HepG2 (cell line): ENCODE data around the gene GJE1. TPM values are rescaled to one million over a fixed set of nuclear protein-coding genes. Genes with fewer than 3 reads are reported as not detected.
A peak's percentile ranks its signal among the peaks of the same experiment; 100 is the strongest.

ENCODE experiments used
- ARNT ChIP-seq: fragments of 450-650 bp; IDR thresholded peaks from 2 replicates; pipeline ENCODE4 v1.6.1; 2017
- CBX1 ChIP-seq: IDR thresholded peaks from one replicate; pipeline ENCODE4 v1.6.1; 2016; ENCODE audit warnings: antibody characterized with exemption, low read depth
- EED ChIP-seq: sonication (generic); formaldehyde crosslinking; IDR thresholded peaks from 2 replicates; pipeline ENCODE4 v1.5.0; 2020; ENCODE audit warnings: mild to moderate bottlenecking, missing genetic modification reagents
- HMG20A ChIP-seq: IDR thresholded peaks from 2 replicates; pipeline ENCODE4 v1.6.1; 2016; ENCODE audit warnings: borderline replicate concordance
- HNRNPLL ChIP-seq: fragments of 200-400 bp; formaldehyde crosslinking; IDR thresholded peaks from 2 replicates; pipeline ENCODE4 v1.6.1; 2017; ENCODE audit warnings: mild to moderate bottlenecking, low read depth, low read length; ENCODE audit not compliant: poor library complexity, severe bottlenecking
- NR2F1 ChIP-seq, 2 experiments: fragments of 450-650 bp in 1 of 2; formaldehyde crosslinking in 1 of 2; IDR thresholded peaks; 2 replicates each; pipeline versions ENCODE4 v1.5.0 to v1.6.1; 2016 to 2020; ENCODE audit warnings: mild to moderate bottlenecking in 1 of 2, missing compliant biosample characterization in 1 of 2, missing genetic modification reagents in 1 of 2, moderate library complexity in 1 of 2
- PCBP1 ChIP-seq: fragments of 200-400 bp; formaldehyde crosslinking; IDR thresholded peaks from 2 replicates; pipeline ENCODE4 v1.6.1; 2017; ENCODE audit warnings: mild to moderate bottlenecking, low read depth, low read length, borderline replicate concordance
- ZBTB2 ChIP-seq: sonication (generic); formaldehyde crosslinking; IDR thresholded peaks from 2 replicates; pipeline ENCODE4 v1.8.0; 2022; ENCODE audit warnings: low read depth, missing genetic modification reagents
- ZBTB21 ChIP-seq: sonication (generic); formaldehyde crosslinking; IDR thresholded peaks from 2 replicates; pipeline ENCODE4 v1.4.0; 2020; ENCODE audit warnings: missing genetic modification reagents
- ZBTB3 ChIP-seq: sonication (generic); formaldehyde crosslinking; IDR thresholded peaks from 2 replicates; pipeline ENCODE4 v1.4.0; 2020; ENCODE audit warnings: low read depth, mild to moderate bottlenecking, moderate library complexity, missing genetic modification reagents, borderline replicate concordance
- ZNF142 ChIP-seq: sonication (generic); formaldehyde crosslinking; IDR thresholded peaks from 2 replicates; pipeline ENCODE4 v1.4.0; 2020; ENCODE audit warnings: missing genetic modification reagents
- ZNF326 ChIP-seq: sonication (generic); formaldehyde crosslinking; IDR thresholded peaks from 2 replicates; pipeline ENCODE4 v1.4.0; 2020; ENCODE audit warnings: missing genetic modification reagents, borderline replicate concordance
- ZNF503 ChIP-seq: sonication (generic); formaldehyde crosslinking; IDR thresholded peaks from 2 replicates; pipeline ENCODE4 v1.4.0; 2020; ENCODE audit warnings: missing genetic modification reagents
- ZNF580 ChIP-seq: IDR thresholded peaks from 2 replicates; pipeline ENCODE4 v1.6.1; 2016; ENCODE audit warnings: low read depth, borderline replicate concordance
- polyA plus RNA-seq, 8 experiments: library from polyadenylated mRNA; depleted of rRNA in 3 of 8; stranded (reverse) in 7 of 8; unstranded in 1 of 8; fragments of >200 nt; fragmentation: Illumina TruSeq in 4 of 8; extraction: Trizol in 4 of 8; gene quantifications; 2 replicates each; pipeline versions ENCODE4 v1.2.1 to v1.2.3, GENCODE V29; 2011 to 2016; ENCODE audit warnings: low read depth in 4 of 8, missing spikeins in 1 of 8, mixed read lengths in 1 of 8; ENCODE audit not compliant: insufficient read depth in 1 of 8
- total RNA-seq, 5 experiments: library from RNA; depleted of rRNA; stranded (reverse); fragments of >200 nt; fragmentation: Illumina TruSeq; extraction: Trizol; gene quantifications; 2 replicates each; pipeline ENCODE4 v1.2.3, GENCODE V29; 2016; ENCODE audit warnings: low read depth in 1 of 5
- TF ChIP-seq, protein P1 (sequence below): sonication (generic); formaldehyde crosslinking; IDR thresholded peaks from 2 replicates; pipeline ENCODE4 v1.9.0; 2021; ENCODE audit warnings: missing genetic modification reagents, borderline replicate concordance

Gene GJE1
- total and polyA plus RNA-seq, 2 of the 13 experiments (the other 11 are each of a cell fraction or from before 2014, with no cell fraction given): not detected

DNA sequence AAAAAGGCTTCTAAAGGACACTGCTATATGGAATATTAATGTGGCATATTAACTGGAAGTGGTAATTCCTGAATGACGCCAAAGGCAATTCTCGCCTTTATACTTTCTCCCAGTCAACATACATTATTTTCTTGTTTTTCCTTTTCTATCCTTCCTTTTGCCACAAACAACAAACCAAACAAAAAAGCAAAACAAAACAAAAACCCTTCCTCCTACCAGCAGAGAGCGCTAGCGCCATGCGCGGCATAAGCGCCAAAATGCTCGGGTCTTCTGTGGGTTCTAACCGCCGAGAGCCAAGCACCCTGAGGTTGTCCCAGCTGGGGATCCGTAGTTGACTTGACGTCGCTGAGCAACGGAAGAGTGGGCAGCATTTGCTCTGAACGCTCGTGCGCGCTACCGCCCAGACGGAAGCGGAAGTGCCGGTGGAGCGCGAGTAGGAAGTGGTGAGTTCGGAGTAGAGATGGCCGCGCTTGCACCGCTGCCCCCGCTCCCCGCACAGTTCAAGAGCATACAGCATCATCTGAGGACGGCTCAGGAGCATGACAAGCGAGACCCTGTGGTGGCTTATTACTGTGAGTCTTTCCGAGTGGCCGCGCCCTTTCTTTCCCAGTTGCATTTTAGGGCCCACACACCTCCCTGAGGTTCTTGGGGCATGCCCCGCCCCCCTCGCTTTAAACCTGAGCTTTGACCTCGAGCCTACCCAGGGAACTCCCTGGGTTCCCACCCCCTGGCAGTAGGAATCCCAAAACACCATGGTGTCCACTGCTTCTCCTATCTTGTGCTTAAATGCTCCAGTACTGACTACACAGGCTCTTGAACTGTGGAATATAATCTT, 14.3 kb downstream of the GJE1 start, which contains the start of the genes NMBR and VTA1 (continued):
- TF ChIP-seq ZNF326 (CRISPR knock-in tag): no peak
- TF ChIP-seq ZBTB3 (CRISPR knock-in tag): 0 out of 2 replicates have a peak, but pooled peaks have one; percentile 49
- TF ChIP-seq ARNT: no peak
- TF ChIP-seq ZNF142: peak; percentile 39
- TF ChIP-seq ZBTB2 (CRISPR knock-in tag): no peak
- peak; percentile 47; the same call in 1 of the 2 replicates for TF ChIP-seq HMG20A (CRISPR knock-in tag)
- TF ChIP-seq ZNF580 (CRISPR knock-in tag): peak; percentile 99; the same call in 1 of the 2 replicates
- TF ChIP-seq PCBP1: peak; percentile 91
- peak; percentile 95 for TF ChIP-seq CBX1
- TF ChIP-seq ZBTB21 (CRISPR knock-in tag): peak; percentile 80
- no peak; the same call in none of the 2 replicates for TF ChIP-seq ZNF503 (CRISPR knock-in tag)
- peak; percentile 81 for TF ChIP-seq HNRNPLL
- peak; percentile 86; the same call in 1 of the 2 replicates for TF ChIP-seq EED (CRISPR knock-in tag)
- TF ChIP-seq, protein P1, sequence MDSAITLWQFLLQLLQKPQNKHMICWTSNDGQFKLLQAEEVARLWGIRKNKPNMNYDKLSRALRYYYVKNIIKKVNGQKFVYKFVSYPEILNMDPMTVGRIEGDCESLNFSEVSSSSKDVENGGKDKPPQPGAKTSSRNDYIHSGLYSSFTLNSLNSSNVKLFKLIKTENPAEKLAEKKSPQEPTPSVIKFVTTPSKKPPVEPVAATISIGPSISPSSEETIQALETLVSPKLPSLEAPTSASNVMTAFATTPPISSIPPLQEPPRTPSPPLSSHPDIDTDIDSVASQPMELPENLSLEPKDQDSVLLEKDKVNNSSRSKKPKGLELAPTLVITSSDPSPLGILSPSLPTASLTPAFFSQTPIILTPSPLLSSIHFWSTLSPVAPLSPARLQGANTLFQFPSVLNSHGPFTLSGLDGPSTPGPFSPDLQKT (CRISPR knock-in tag): no peak
- peak; percentile 48 to 80; a peak in 3 of 4 replicates for TF ChIP-seq NR2F1 (CRISPR knock-in tag; IDR thresholded peaks at IDR 0.05)
